ENCODE results near the gene CTXN1.
"Not testable (repeated sequence)": the region's sequence is repeated elsewhere in the genome, so short reads cannot be mapped to it uniquely, and the experiment has no call there.

The CTXN1 gene

DNA sequence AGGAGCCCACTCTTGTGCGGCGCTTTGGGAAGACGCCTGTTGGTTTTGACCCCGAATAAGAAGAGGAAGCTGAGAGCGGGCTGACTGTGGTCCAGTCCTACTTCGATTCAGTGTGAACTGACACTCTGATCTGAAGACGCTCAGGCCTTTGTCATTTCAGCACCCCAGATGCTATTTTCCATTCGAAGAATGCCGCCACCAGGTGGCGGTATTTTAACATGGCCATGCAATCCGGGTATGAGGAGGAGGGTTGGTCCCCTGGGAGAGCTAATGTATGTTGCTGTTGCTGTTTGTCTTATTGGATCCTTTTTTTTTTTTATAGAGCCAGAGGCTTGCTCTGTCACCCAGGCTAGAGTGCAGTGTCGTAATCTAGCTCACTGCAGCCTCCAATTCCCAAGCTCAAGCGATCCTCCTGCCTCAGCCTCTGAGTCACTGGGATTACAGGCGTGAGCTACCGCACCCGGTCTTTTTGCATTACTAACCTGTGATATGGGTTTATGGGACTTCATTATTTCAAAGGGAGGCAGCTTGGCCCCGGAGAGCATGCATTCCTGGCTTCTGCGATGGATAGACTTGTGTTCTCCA is 18.3 kb upstream of the CTXN1 start:
- peak; percentile 88 for DNase-seq

DNA sequence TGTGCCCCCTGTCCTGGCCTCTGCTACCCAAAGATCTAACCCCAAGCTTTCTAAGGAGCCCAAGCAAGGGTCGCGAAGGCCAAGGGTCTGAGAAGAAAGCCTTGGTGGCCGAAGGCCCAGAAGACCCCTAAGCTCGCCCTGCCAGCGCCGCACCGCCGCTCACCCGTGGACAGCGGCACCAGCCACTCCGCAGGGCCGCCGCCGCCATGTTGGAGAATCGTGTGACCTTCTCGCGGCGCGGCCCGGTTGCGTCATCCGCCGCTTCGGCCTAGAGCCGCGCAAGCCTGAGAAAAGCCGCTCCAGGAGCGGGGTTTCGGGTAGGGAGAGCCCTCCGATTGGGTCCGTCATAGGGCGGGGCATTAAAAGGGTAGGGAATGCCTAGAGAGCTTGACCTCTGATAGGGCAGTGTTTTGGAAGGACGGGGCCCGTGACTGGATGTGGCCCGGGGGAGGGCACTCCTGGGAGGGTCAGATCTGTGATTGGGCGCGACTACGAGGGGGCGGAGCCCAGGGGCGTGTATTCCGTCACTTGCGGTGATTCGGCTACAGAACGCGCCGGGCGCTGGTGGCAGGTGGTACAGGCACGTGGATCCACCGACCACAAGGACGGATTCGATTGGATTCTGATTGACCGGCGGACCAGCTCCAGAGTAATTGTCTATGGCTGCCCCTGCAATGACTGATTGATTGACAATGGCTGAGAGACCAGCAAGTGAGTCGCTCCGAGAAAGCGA is 17.7 kb upstream of the CTXN1 start, which contains the start of gene TIMM44:
TIMM44 (minus strand) TSS at position 223 of the 733 bp plus-strand sequence; CDS start at position 208, 15 bp downstream.
- peak; percentile 99 for DNase-seq

DNA sequence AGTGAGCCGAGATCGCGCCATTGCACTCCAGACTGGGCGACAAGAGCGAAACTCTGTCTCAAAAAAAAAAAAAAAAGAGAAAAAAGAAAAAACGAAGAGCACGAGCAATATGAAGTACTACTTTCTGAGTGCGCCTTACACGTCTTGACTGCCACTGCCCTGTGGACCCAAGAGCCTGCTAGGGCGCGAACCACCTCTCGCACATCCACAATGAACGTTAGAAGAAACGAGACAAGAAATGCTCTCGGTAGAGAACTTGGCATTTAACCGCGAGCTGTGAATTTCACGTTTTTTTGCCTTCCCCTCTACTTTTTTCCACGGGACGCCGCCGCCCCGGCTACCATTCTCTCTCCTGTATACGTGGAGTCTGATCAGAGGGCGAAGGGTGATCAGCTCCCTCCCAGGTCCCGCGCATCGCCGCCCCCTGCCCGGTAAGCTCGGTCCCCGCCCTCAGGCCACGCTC is 17.1 kb upstream of the CTXN1 start:
- DNase-seq: no peak

DNA sequence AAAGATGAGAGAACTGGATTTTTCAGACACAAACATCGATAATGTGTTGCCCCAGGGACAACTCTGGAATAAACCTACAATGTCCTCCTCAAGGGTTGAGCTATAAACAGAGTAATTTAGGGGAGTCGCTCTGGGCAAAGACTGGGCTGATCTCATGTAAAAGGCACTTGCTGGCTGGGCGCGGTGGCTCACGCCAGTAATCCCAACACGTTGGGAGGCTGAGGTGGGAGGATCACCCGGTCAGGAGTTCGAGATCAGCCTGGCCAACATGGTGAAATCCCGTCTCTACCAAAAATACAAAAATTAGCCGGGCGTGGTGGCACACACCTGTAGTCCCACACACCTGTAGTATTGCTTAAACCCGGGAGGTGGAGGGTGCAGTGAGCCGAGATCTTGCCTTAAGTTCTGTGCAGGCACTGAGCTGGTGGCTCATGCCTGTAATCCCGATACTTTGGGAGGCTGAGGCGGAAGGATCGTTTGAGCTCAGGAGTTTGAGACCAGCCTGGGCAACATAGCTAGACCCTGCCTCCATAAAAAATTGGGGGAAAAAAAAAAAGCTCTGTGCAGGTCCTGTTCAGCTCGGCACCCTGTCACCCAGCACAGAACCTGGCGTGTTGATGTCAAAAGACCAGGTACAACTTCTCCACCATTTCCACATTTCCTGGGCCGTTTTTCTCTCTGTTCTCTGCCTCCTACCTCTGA is 16.1 kb upstream of the CTXN1 start:
- DNase-seq: no peak

DNA sequence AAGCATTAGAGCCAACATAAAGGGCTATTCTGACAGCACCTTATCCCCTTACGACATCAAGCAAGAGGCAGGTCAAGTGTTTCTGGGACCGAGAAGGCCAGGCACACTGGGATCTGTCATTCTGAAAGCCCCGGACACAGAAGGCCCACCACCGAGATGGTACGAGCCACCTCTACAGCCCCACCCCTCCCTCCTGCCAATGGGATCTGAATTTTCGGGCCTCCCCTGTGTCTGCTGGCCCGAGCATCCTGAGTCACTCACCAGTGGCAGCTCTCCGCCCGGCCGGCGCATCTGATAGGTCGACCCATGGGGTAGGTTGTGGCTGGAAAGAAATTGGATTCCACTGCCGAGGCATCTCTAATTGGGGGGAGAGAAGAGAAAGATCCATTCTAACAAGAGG is 14.9 kb upstream of the CTXN1 start:
- DNase-seq: no peak

DNA sequence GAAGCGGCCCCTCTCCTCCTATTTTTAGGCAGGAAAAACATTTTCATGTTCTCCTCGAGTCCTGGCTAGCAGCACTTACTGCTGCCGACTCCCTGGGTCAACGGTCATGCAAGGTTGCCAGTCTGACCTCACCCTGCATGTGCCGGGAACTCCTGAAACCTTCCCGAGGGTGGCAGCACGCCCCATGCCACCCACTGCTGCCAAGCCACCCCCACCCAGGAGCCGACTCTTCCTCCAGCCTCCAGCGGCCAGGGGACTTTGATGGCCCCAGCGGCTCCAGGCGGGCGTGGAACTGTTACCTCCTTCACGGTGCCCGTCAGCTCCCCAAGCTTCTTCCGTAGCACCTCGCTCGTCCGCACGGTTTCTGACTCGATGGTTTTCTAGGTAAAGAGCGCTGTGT is 8.8 kb upstream of the CTXN1 start:
- no peak for DNase-seq

DNA sequence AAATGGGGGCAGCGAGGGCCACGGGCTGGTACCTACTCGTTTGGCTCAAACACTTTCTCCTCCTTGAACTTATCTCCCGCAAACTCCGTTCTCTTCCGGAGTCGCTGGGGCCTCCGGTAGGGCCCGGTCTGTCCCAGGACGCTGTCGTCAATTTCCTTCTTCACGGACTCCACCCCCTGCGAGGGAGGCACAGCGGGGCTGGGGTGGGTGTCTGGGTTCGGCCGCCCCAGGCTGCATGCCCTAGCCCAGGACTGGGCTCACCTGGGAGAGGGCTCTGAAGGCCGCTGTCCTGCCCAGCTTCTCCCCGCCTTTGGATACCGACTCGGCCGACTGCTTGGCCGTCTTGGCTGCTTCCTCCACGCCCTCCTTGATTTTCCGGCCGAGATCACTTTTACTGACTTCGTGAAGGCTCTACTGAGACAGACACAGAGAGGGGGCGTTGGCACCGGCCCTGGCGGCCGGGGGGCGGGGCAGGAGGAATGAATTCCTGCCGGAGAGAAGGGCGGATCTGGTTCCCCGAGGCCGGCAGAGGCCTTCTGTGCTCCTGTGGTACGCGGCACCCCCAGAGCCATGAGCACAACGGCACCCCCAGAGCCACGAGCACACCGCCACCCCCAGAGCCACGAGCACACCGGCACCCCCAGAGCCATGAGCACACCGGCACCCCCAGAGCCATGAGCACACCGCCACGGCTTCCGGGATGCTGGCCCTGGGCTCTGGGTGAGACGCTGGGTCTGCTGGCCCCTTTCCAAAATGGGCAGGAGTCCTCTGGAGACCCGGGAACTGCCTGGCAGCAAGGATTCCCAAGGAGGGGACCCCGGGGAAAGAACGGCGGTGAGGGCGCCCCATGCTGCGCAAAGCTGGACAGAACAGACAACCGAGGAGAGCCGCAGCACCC is 8.1 kb upstream of the CTXN1 start:
- no peak for DNase-seq

DNA sequence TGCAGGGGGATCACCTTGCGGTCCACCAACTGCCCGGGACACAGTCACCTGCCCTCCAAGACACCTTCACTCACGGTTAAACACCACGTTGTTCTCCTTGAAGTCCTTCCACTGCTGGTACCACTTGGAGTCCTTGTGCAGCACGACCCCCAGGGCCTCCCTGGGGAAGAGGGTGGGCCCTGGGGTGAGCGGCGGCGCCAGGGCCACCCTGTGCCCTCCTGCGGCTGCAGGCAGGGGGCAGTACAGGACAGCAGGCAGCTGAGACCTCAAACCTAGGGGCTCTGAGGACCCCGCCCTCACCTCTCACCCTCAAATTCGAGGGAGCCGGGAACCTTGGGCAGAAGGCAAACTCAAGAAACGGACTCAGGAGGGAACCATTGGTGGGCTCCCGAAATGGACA is 7.5 kb upstream of the CTXN1 start:
- no peak for DNase-seq

DNA sequence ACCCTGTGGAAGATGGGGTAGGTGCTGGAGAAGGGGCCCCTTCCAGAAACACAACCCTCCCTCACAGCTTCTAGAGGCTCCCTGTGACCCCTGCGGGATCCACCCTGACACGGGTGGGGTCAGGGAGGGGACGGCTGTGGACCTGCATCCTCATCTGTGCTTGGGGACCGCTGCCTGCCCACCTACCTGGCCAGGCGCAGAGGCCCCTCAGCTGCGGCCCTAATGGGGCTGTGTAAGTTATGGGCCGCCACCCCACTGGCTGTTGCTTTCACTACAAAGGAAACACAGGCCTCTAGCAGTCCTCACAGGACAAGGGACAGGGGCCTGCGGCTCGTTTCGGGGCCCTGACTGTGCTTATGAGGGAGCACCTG is 7.0 kb upstream of the CTXN1 start:
- DNase-seq: no peak

DNA sequence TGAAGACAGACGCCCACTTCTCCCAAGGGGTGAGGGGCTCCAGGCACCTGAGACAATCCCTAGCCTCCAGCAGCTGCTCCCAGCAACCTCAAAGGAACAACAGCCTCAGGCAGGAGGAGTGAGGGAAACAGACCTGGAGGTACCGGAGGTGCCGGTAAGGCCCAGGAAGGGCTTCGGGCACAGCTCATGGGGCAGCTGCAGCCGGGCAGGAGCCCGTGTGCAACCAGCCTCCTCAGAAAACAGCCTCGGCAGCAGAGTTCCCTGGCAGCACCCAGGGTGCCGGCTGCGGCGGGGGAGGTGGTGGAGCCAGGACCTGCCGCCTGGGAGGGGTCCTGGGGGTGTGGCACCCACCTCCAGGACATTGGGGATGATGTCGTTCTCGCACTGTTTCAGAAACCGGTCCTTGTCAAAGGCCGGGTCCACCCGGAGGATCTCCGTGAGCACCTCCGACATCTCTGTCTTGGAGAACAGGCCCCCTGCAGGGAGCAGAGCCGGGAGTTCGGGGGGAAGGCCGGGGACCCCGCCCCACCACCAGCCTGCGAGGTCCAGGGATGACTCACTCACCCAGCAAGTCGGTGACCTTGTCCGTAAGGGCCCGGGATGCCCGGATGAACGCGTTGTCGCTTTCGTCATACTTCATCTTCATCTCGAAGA is 6.5 kb upstream of the CTXN1 start:
- DNase-seq: no peak

DNA sequence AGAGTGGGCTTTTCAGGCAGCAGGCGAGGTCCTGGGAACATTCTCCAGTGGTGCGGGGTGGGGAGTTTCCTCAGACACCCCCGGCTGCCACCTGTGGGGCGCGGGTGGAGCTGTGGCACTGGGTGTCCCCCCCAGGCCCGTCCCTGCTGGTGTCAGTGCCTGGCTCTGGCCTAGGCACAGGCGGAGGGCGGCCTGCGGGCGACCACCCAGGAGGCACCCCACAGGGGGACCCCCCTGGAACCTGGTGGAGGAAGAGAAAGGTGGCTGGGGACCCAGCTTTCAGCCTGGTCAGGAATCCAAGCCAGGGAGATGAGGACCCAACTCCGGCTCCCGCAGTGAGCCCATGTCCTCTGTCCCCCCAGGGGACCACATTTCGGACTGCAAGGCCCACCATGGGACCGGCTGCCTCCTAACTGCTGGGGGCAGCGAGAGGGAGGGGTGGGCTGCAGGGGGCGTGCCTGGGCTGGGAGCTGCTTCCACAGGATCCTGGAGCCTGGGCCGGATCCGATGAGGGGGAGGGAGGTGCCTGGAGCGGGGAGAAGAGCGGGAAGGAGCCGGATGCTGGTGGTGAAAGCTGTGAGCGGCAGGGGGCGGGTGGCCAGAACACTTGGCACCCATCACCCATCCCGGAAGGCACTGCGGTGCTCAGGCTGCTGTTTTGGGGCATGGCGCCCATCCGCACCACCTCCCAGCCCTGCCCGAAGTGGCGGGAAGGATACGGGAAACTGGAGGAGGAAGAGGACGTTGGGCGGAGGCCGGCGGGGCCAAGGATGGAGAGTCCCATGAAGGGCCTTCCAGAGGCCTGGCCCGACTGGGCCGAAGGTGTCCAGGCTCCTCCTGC is 5.5 kb upstream of the CTXN1 start:
- no peak for DNase-seq

DNA sequence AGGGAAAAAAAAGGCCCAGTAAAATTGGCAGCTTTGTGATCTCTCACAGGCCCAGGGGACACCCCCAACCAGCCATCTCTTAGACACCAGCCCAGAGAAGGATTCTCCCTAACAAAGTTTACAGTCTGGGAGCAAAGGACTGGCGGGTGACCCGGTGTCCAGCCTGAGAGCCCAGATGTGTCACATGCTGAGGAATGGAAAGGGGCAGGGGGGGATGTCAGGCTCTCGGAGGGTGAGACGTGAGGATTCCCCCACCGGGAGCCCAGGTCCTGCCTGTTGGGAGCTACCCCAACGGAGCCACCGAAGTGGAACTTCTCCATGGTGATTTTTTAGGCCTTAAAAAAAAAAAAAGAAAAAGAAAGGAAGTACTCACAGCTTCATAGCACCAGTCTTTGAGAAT is 4.8 kb upstream of the CTXN1 start:
- no peak for DNase-seq

DNA sequence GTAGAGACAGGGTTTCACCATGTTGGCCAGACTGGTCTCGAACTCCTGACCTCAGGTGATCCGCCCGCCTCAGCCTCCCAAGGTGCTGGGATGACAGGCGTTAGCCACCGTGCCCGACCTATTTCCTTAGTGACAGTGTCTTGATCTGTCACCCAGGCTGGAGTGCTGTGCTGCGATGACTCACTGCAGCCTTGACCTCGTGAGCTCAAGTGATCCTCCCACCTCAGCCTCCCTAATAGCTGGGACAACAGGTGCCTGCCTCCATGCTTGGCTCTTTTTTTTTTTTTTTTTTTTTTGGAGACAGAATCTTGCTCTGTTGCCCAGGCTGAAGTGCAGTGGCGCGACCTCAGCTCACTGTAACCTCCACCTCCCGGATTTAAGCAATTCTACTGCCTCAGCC is 4.1 kb upstream of the CTXN1 start:
- not testable (repeated sequence) for DNase-seq

DNA sequence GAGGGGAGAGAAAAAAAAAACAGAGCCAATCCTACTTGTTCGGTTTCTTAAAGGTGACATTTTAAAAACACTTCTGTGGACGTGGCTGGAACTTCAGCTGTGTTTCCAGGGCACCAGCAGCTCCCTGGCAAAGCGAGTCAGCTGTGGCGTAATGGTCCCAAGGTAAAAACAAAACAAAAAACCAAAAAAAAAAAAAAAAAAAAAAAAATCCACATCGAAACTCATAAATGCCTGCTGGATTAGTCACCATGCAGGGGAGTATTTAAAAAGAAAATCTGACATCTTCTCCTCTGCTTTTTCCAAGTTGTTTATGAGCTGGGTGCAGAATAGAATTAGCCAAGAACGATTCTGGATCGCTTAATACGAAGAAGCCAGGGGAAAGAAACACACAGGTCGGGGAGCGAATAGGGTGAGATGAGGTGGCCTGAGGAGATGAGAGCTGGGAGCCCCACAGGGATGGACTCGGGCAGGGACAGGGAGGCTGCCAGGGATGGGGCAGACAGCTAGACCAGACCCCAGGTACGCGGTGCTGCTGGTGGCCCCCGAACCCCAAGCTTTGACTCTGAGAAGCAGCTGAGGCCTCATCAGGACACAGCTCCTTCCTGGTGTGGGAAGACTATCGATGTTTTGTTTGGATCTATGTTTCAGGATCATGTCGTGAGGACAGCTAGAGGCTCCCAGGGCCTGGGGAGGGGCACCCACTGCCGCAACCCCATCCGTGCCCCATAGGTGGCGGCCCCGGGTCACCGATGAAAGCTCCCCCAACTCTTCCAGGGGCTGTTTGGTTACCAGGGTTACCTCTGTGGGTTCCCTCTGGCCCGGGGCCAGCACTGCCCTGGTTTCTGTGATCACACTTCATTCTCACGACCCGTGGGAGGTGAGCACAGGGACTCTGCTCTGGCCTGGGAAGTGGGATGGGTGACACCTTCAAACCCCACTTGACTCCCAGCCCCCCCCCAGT is 3.1 kb upstream of the CTXN1 start:
- peak; percentile 73 for DNase-seq

DNA sequence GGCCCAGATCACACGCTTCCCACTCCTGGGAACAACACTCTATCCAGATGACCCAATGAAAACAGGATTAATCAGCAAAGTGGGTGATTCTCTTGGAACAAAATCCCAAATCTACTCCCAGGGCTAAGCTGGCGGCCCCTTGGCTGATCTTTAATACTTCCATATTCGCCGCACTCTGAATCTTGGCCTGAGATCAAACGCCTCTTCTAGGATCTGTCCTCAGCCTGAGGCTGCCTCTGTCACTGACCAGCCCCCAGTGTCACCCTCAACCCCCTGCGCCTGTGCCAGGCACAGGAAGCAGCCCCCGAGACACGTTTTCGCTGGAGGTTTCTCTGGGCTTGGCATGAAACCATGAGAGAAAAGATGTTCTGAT is 2.4 kb upstream of the CTXN1 start:
- no peak for DNase-seq

DNA sequence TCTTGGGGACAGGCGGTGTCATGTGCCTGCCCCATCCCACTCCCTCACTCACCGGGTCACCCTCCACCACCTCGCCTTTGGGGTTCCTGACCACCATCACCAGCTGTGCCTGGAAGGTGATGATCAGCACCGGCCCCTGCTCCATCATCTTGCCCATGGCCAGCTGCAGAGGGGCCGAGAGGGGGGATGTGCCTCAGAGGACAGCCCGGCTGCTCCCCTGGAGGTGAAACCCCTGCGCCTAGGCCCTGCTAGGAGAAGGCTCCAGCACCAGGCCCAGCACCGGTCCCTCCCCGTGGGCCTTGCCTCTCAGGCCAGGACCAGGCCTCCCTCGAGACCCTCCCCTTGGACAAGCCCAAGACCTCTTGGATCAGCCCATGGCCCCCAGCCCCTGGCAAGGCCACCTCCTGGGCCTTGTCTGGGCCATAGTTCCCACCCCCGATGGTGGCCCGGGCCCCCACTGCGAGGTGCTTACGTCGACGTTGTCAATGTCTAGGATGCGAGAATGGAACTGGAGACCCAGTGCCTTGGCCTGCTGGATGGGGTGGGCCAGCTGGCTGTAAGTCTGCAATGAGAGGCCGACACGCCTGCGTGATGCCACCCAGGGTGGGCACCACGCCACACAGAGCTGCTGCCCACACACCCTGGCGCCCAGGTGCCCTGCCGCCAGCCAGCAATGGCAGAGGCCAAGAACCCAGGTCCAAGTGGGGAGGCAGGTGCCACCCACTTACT is 1.8 kb upstream of the CTXN1 start:
- no peak for DNase-seq

DNA sequence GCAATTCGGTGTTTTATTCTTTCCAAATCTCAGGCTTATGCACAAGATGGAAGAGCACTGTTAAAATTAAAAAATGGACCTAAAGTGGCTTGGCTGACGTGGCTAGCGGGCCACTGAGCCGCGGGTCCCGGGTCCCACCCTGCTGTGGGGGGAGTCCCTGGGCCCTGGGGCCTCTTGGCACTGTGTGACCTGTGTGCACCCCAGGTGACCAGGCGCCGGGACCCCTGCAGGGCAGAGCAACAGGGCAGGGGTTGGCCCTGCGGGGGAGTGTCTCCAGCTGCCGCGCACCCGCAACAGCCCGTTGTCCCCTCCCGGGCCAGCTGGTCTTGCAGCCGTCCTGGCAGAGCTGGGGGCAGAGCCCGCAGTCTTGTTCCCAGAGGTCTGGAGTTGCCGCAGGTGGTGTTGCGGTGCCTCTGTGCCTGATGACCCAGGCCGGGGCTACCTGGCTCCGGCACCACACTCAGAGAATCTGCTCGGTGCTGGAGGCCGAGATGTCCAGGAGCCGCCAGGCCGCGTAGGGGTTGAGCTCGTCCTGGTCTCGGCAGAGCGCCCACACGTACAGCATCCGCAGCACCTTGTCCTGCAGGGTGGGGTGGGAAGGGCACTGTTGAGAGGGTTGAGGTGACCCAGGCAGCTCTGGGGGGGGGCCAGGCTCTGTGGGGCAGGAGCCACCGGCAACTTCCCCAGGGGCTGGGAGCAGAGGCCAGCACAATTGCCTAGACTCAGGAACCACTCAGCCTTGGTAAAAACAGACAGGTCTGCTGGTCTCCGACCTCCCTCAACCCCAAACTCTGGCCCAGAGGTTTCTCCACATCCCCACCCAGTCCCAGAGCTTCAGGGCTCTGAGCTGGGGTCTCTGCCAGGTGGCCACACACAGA is 1.0 kb upstream of the CTXN1 start:
- no peak for DNase-seq

DNA sequence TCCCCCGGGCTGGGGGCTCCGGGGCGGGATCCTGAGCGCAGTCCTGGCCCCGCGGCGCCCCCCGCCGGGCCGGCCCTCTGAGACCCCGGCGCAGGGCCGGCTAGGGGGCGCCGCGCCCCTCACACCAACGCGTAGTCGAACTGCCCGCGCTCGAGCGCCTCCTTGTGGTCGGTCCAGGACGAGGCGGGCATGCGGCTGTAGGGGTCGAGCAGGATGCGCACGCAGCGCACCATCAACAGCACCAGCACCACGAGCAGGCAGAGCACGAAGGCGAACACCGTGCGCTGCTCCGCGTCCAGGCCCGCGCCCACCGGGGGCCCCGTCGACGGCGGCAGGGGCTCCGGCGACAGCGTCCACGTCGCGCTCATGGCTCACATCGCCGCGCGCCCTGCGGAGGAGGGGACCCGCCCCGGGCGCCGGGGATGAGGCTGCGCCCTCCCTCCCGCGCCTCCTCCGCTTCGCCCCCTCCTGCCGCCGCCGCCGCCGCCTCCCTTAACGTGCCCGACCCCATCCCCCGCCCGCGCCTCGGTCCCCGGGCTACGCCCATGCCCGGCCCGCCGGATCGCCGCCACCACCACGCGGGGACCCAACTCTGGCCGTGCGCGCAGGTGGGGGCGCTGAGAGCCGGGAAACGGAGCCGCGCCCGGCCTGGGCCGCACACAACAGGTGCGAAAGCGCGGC is 624 bp downstream of the CTXN1 start:
- DNase-seq: peak; percentile 77
